SK-N-SH (cell line): ENCODE results near the gene NAMPT. TPM values are rescaled to one million over a fixed set of nuclear protein-coding genes. Genes with fewer than 3 reads are reported as not detected.
A peak's percentile ranks its signal among the peaks of the same experiment; 100 is the strongest.

Experiments used
- CTCF ChIA-PET: fragments of 300-600, 350-600 bp; formaldehyde crosslinking; extraction: SDS; loops from one replicate; lab custom pipeline; 2021; lab: Yijun Ruan, JAX
- POLR2A ChIA-PET: fragments of 350-600 bp; sonication (Branson Sonifier 250); formaldehyde crosslinking; extraction: SDS; loops from one replicate; lab custom pipeline; 2020; ENCODE audit warnings: antibody characterized with exemption, inconsistent platforms; lab: Yijun Ruan, JAX
- DNase-seq: peaks from one replicate; pipeline ENCODE4 v3.0.0; 2012
- H2AFZ ChIP-seq: fragments of 200-600 bp; sonication (generic); 2 replicates; pipeline ENCODE4 v1.8.1; 2016; ENCODE audit warnings: antibody characterized with exemption, mild to moderate bottlenecking, low read depth
- H3F3A ChIP-seq: fragments of 200-600 bp; sonication (generic); replicated peaks from 2 replicates; pipeline ENCODE3; 2016; ENCODE audit warnings: antibody characterized with exemption, mild to moderate bottlenecking; ENCODE audit not compliant: insufficient read depth
- H3K27ac ChIP-seq, 2 experiments: fragments of 200-500 bp in 1 of 2; fragments of 200-600 bp in 1 of 2; sonication (Bioruptor generic) in 1 of 2; sonication (generic), shearing (Covaris generic) in 1 of 2; 2 replicates each; pipeline versions ENCODE4 v1.5.1 to v1.6.1; 2014 to 2016; ENCODE audit warnings: low read depth in 2 of 2, inconsistent platforms in 1 of 2, low read length in 1 of 2, mild to moderate bottlenecking in 1 of 2, mixed read lengths in 1 of 2
- H3K27me3 ChIP-seq: fragments of 200-600 bp; sonication (generic), shearing (Covaris generic); 2 replicates; pipeline ENCODE4 v1.6.1; 2016; ENCODE audit warnings: mixed run types; ENCODE audit not compliant: insufficient read depth
- H3K36me3 ChIP-seq, 2 experiments: fragments of 200-500 bp in 1 of 2; fragments of 200-600 bp in 1 of 2; sonication (Bioruptor generic) in 1 of 2; sonication (generic) in 1 of 2; replicated peaks in 1 of 2; 2 replicates each; pipeline versions ENCODE3 to v1.5.1; 2014 to 2016; ENCODE audit warnings: low read length in 1 of 2, mild to moderate bottlenecking in 1 of 2; ENCODE audit not compliant: insufficient read depth in 2 of 2, control insufficient read depth in 1 of 2
- H3K4me1 ChIP-seq, 2 experiments: fragments of 200-500 bp in 1 of 2; fragments of 200-600 bp in 1 of 2; sonication (Bioruptor generic) in 1 of 2; sonication (generic), shearing (Covaris generic) in 1 of 2; 2 replicates each; pipeline versions ENCODE4 v1.5.1 to v1.6.1; 2014 to 2016; ENCODE audit warnings: low read depth in 1 of 2, low read length in 1 of 2, mixed run types in 1 of 2; ENCODE audit not compliant: insufficient read depth in 2 of 2, control insufficient read depth in 1 of 2
- H3K4me2 ChIP-seq: fragments of 200-600 bp; sonication (generic), shearing (Covaris generic); 2 replicates; pipeline ENCODE4 v1.6.1; 2017; ENCODE audit warnings: mixed run types
- H3K4me3 ChIP-seq, 2 experiments: fragments of 200-500 bp in 1 of 2; fragments of 200-600 bp in 1 of 2; sonication (Bioruptor generic) in 1 of 2; sonication (generic), shearing (Covaris generic) in 1 of 2; 2 replicates each; pipeline versions ENCODE4 v1.5.1 to v1.8.1; 2014 to 2016; ENCODE audit warnings: low read depth in 2 of 2, inconsistent platforms in 1 of 2, low read length in 1 of 2, mild to moderate bottlenecking in 1 of 2, mixed read lengths in 1 of 2, moderate library complexity in 1 of 2
- H3K79me2 ChIP-seq: fragments of 200-600 bp; sonication (generic); 2 replicates; pipeline ENCODE4 v1.8.1; 2017; ENCODE audit warnings: mild to moderate bottlenecking; ENCODE audit not compliant: insufficient read depth
- H3K9ac ChIP-seq: fragments of 200-600 bp; sonication (generic); 2 replicates; pipeline ENCODE4 v1.6.1; 2017; ENCODE audit warnings: mixed run types
- H3K9me2 ChIP-seq: fragments of 200-600 bp; sonication (generic); 2 replicates; pipeline ENCODE4 v1.6.1; 2017; ENCODE audit warnings: mixed run types
- H3K9me3 ChIP-seq: fragments of 200-600 bp; sonication (generic); 2 replicates; pipeline ENCODE4 v1.6.1; 2017; ENCODE audit warnings: mixed run types, mild to moderate bottlenecking, moderate library complexity
- H4K20me1 ChIP-seq: fragments of 200-600 bp; sonication (generic); 2 replicates; pipeline ENCODE4 v1.6.1; 2017; ENCODE audit warnings: mild to moderate bottlenecking, mixed run types; ENCODE audit not compliant: insufficient read depth
- CHD2 ChIP-seq: fragments of 150-350 bp; IDR thresholded peaks from 2 replicates; pipeline ENCODE4 v1.6.1; 2018; ENCODE audit warnings: low read length; ENCODE audit not compliant: partially characterized antibody
- EP300 ChIP-seq, 2 experiments: IDR thresholded peaks; 2 replicates each; pipeline versions ENCODE4 v1.4.0 to v1.6.1; 2012; ENCODE audit warnings: borderline replicate concordance in 1 of 2, low read depth in 1 of 2, low read length in 1 of 2
- EZH2phosphoT487 ChIP-seq: fragments of 200-600 bp; sonication (generic); IDR thresholded peaks from 2 replicates; pipeline ENCODE4 v1.6.1; 2017; ENCODE audit warnings: low read depth, mixed run types, mild to moderate bottlenecking, antibody characterized with exemption, moderate library complexity, borderline replicate concordance
- FOSL2 ChIP-seq: IDR thresholded peaks from 2 replicates; pipeline ENCODE4 v1.4.0; 2012; ENCODE audit warnings: low read depth, mild to moderate bottlenecking, moderate library complexity, borderline replicate concordance
- FOXM1 ChIP-seq: IDR thresholded peaks from 2 replicates; pipeline ENCODE4 v1.4.0; 2012; ENCODE audit warnings: low read depth, mild to moderate bottlenecking
- GABPA ChIP-seq: IDR thresholded peaks from 2 replicates; pipeline ENCODE4 v1.4.0; 2012; ENCODE audit warnings: low read depth, mild to moderate bottlenecking
- JUND ChIP-seq: IDR thresholded peaks from 2 replicates; pipeline ENCODE4 v1.4.0; 2012
- MEF2A ChIP-seq: IDR thresholded peaks from 2 replicates; pipeline ENCODE4 v1.4.0; 2012; ENCODE audit warnings: low read depth, borderline replicate concordance
- MXI1 ChIP-seq: IDR thresholded peaks from 2 replicates; pipeline ENCODE4 v1.6.1; 2012; ENCODE audit warnings: mild to moderate bottlenecking, low read depth, low read length, improper control_type of control experiment
- NFIC ChIP-seq: IDR thresholded peaks from 2 replicates; pipeline ENCODE4 v1.4.0; 2012; ENCODE audit warnings: borderline replicate concordance
- NRF1 ChIP-seq: IDR thresholded peaks from 2 replicates; pipeline ENCODE4 v1.6.1; 2012; ENCODE audit warnings: low read depth, mild to moderate bottlenecking, low read length
- RAD21 ChIP-seq: IDR thresholded peaks from 2 replicates; pipeline ENCODE4 v1.6.1; 2012; ENCODE audit warnings: mild to moderate bottlenecking, low read length
- RCOR1 ChIP-seq: fragments of 150-350 bp; IDR thresholded peaks from 2 replicates; pipeline ENCODE4 v1.6.1; 2017; ENCODE audit warnings: antibody characterized with exemption, low read length
- TCF12 ChIP-seq: IDR thresholded peaks from 2 replicates; pipeline ENCODE4 v1.4.0; 2012
- YY1 ChIP-seq: IDR thresholded peaks from 2 replicates; pipeline ENCODE4 v1.4.0; 2012; ENCODE audit warnings: low read depth, mild to moderate bottlenecking
- WGBS: methylation state at CpG from one replicate; pipeline ENCODE4 v1.1.6; 2017; ENCODE audit warnings: low lambda C conversion rate; 5-methylcytosine and 5-hydroxymethylcytosine counted together
- polyA plus RNA-seq, 3 experiments: library from polyadenylated mRNA; depleted of rRNA; stranded (reverse); fragments of >200 nt; gene quantifications; 2 replicates each; pipeline ENCODE4 v1.2.3, GENCODE V29; 2012
- TF ChIP-seq, protein P1 (sequence below): fragments of 150-350 bp; IDR thresholded peaks from 2 replicates; pipeline ENCODE4 v1.6.1; 2017; ENCODE audit warnings: antibody characterized with exemption, low read length, low read depth, borderline replicate concordance
- TF ChIP-seq, protein P2 (sequence below): IDR thresholded peaks from 2 replicates; pipeline ENCODE4 v1.4.0; 2012; ENCODE audit warnings: low read depth, borderline replicate concordance
- TF ChIP-seq, protein P3 (sequence below): IDR thresholded peaks from 2 replicates; pipeline ENCODE4 v1.4.0; 2012; ENCODE audit warnings: low read depth, borderline replicate concordance
- TF ChIP-seq, protein P4 (sequence below): IDR thresholded peaks from 2 replicates; pipeline ENCODE4 v1.4.0; 2012; ENCODE audit warnings: low read depth
- TF ChIP-seq, protein P5 (sequence below): IDR thresholded peaks from 2 replicates; pipeline ENCODE4; 2012

Gene NAMPT
- polyA plus RNA-seq, 1 of the 3 experiments (the other 2 are of a cell fraction), result 20.1 TPM

DNA sequence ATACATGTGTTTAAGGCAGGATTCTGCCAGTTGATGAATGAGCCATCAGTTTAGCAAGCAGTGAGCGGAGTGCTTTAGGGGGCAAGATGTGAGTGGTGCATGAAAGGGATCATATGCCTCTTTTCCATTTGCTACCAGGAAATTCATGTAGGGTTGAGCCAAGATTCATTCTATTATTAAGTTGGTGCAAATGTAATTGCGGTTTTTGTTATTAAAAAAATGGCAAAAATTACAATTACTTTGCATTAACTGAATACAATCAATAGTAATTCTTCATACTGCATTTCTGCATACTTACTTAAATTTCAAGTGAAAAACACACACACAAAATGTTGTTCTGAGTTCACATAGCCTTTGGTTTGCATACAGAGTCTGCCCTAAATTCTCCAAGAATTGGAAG, 30.1 kb upstream of the NAMPT start (continued):
- TF ChIP-seq RAD21, result no peak

DNA sequence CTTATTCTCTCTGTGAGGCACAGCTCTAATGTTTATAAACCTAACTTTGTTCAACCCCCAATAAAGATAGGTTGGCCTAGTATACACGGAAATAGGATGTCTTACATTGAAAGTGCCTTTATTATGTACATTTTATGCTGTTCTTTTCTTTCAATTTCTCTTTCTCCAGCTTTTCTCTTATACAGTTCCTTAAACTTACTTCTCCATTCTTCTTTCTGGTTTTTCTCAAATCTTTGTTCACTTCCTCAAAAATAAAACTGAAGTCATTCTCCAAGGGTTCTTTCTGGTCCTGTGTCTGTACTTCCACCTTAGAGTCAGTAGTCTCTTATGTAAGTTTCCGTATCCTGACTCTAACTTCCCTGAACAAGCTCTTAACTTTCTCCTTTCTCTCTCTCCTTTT, 29.2 kb upstream of the NAMPT start:
- no peaks in the 10 kb centered on the region for H3K36me3 ChIP-seq
- no peak for DNase-seq
- POLR2A ChIA-PET, result no interaction called here
- no peaks in the 10 kb centered on the region for H4K20me1 ChIP-seq
- no peaks in the 10 kb centered on the region for H3K27me3 ChIP-seq
- peak overlapping the region in 1 of 2 experiments; percentile 59; a peak in 2 of 4 replicates for H3K27ac ChIP-seq
- no peaks in the 10 kb centered on the region for H3K9me2 ChIP-seq
- no peak overlapping the region for H3K4me2 ChIP-seq
- TF ChIP-seq MXI1 (no peak), TCF12 (no peak), EP300 (IDR thresholded peaks at IDR 0.05; ENCODE audit: borderline replicate concordance in 1 of 2, low read depth in 1 of 2, low read length in 1 of 2) (no peak), GABPA (no peak), CHD2 (no peak), RAD21 (no peak), EZH2phosphoT487 (no peak), MEF2A (no peak), FOXM1 (no peak), YY1 (no peak)
- TF ChIP-seq, protein P1, sequence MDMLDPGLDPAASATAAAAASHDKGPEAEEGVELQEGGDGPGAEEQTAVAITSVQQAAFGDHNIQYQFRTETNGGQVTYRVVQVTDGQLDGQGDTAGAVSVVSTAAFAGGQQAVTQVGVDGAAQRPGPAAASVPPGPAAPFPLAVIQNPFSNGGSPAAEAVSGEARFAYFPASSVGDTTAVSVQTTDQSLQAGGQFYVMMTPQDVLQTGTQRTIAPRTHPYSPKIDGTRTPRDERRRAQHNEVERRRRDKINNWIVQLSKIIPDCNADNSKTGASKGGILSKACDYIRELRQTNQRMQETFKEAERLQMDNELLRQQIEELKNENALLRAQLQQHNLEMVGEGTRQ, result no peak
- TF ChIP-seq, protein P2, sequence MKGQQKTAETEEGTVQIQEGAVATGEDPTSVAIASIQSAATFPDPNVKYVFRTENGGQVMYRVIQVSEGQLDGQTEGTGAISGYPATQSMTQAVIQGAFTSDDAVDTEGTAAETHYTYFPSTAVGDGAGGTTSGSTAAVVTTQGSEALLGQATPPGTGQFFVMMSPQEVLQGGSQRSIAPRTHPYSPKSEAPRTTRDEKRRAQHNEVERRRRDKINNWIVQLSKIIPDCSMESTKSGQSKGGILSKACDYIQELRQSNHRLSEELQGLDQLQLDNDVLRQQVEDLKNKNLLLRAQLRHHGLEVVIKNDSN, result no peak
- CTCF ChIA-PET, result interaction anchor here (0.6 kb wide), 1 partner anchor 109 kb away, joined by 3 read pairs; no protein-coding TSS in a partner anchor
- no peaks in the 10 kb centered on the region for H3K79me2 ChIP-seq
- no peak overlapping the region for H3K9ac ChIP-seq
- peak overlapping the region; percentile 45 for H2AFZ ChIP-seq
- no peaks in the 10 kb centered on the region for H3K9me3 ChIP-seq
- no peak overlapping the region for H3K4me3 ChIP-seq
- peaks cover 13% of the 10 kb centered on the region for H3F3A ChIP-seq
- H3K4me1 ChIP-seq, result peaks cover 0 to 10% of the 10 kb centered on the region in 2 experiments; a peak in 1 of 4 replicates
- WGBS, result 73% methylated on average over 2 of the region's 2 CpGs

DNA sequence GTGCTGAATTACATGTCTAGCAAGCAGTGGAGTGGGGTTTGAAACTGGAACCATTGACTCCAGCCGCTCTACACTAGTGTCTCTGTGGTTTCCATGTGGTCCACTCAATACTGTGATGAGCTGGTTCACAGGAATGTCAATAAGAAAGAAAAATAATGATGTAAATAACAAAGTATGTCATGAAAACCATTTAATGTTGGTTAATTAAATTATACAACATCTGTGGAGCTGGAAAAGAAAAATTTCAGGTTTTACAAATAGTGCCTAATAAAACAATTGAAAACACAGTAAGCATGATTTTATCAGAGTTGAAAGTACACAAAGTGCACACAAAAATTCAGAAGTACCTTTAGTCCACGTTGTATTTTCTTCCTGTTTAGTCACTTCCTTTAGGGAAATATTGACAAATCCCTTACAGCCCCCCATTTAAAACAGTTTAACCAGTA, 28.7 kb upstream of the NAMPT start:
- POLR2A ChIA-PET, result no interaction called here
- TF ChIP-seq NFIC, result no peak
- TF ChIP-seq, protein P2, result no peak
- no peak for TF ChIP-seq NRF1
- TF ChIP-seq, protein P3, sequence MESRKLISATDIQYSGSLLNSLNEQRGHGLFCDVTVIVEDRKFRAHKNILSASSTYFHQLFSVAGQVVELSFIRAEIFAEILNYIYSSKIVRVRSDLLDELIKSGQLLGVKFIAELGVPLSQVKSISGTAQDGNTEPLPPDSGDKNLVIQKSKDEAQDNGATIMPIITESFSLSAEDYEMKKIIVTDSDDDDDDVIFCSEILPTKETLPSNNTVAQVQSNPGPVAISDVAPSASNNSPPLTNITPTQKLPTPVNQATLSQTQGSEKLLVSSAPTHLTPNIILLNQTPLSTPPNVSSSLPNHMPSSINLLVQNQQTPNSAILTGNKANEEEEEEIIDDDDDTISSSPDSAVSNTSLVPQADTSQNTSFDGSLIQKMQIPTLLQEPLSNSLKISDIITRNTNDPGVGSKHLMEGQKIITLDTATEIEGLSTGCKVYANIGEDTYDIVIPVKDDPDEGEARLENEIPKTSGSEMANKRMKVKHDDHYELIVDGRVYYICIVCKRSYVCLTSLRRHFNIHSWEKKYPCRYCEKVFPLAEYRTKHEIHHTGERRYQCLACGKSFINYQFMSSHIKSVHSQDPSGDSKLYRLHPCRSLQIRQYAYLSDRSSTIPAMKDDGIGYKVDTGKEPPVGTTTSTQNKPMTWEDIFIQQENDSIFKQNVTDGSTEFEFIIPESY, result no peak
- TF ChIP-seq, protein P4, sequence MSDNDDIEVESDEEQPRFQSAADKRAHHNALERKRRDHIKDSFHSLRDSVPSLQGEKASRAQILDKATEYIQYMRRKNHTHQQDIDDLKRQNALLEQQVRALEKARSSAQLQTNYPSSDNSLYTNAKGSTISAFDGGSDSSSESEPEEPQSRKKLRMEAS, result peak; percentile 67; the same call in 1 of the 2 replicates
- TF ChIP-seq YY1, result no peak
- no peak for TF ChIP-seq MXI1
- peak; percentile 44; the same call in 1 of the 2 replicates for TF ChIP-seq JUND
- TF ChIP-seq RCOR1, result no peak
- TF ChIP-seq RAD21, result no peak
- TF ChIP-seq FOSL2, result peak; percentile 19; the same call in 1 of the 2 replicates
- TF ChIP-seq, protein P5, sequence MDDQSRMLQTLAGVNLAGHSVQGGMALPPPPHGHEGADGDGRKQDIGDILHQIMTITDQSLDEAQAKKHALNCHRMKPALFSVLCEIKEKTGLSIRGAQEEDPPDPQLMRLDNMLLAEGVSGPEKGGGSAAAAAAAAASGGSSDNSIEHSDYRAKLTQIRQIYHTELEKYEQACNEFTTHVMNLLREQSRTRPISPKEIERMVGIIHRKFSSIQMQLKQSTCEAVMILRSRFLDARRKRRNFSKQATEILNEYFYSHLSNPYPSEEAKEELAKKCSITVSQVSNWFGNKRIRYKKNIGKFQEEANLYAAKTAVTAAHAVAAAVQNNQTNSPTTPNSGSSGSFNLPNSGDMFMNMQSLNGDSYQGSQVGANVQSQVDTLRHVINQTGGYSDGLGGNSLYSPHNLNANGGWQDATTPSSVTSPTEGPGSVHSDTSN, result peak; percentile 23; the same call in 1 of the 2 replicates
- TF ChIP-seq GABPA, result no peak; the same call in 1 of the 2 replicates
- peak; percentile 59 for TF ChIP-seq TCF12

More for the DNA sequence above, 28.7 kb upstream of the NAMPT start:
- Histone ChIP-seq H3K27ac (peak overlapping the region in 1 of 2 experiments; percentile 59; a peak in 2 of 4 replicates), H3K9me2 (no peaks in the 10 kb centered on the region), H3K27me3 (no peaks in the 10 kb centered on the region), H3K36me3 (no peaks in the 10 kb centered on the region), H3F3A (peaks cover 13% of the 10 kb centered on the region), H2AFZ (peak overlapping the region; percentile 45), H3K4me2 (peak overlapping the region; percentile 10; the same call in 1 of the 2 replicates), H4K20me1 (no peaks in the 10 kb centered on the region), H3K79me2 (no peaks in the 10 kb centered on the region), H3K9ac (peak overlapping the region; percentile 6; the same call in 1 of the 2 replicates), H3K4me1 (peaks cover 0 to 10% of the 10 kb centered on the region in 2 experiments; a peak in 1 of 4 replicates), H3K9me3 (no peaks in the 10 kb centered on the region), H3K4me3 (0 out of 4 replicates have a peak overlapping the region, but pooled peaks of 1 of the 2 experiments have one; percentile 3)
- DNase-seq, result no peak
- 36% methylated on average over 2 of the region's 2 CpGs for WGBS
- CTCF ChIA-PET, result no interaction called here
